Raji (cell line): ENCODE measurements around the gene LIM2.

ENCODE experiments used
- POLR2A ChIP-seq: IDR thresholded peaks from 2 replicates; pipeline ENCODE4 v1.6.1; 2011; ENCODE audit warnings: low read depth, low read length, control low read depth; ENCODE audit not compliant: insufficient read depth

LIM2 gene

DNA sequence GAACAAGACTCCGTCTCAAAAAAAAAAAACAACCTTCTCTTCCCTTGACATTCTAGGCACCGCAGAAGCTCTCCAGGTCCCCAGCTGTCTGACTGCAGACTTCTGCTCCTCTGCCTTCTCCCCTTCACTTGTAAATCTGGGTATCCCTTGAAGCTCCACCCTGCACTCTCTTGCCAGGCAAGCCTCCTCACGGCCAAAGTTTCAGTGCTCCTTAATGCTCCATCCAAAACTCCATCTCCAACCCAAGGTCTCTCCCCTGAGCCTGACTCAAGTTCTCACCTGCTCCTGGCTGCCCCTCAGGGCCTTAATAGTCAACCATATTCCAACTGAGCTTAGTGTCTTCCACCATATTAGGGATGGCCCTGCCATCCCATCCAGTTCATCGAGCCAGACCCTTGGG is 17.5 kb downstream of the LIM2 start:
- TF ChIP-seq POLR2A, result peak; percentile 43

- TF ChIP-seq POLR2A, result no peak; the same call in 1 of the 2 replicates
These were observed 19.1 kb downstream of the LIM2 start, which contains the start of gene CLDND2 for GRCh38 chr19:51368366-51369282. Gene CLDND2, minus strand, starts transcription at chr19:51369003. Its CDS starts 426 bp downstream, at chr19:51368577.

DNA sequence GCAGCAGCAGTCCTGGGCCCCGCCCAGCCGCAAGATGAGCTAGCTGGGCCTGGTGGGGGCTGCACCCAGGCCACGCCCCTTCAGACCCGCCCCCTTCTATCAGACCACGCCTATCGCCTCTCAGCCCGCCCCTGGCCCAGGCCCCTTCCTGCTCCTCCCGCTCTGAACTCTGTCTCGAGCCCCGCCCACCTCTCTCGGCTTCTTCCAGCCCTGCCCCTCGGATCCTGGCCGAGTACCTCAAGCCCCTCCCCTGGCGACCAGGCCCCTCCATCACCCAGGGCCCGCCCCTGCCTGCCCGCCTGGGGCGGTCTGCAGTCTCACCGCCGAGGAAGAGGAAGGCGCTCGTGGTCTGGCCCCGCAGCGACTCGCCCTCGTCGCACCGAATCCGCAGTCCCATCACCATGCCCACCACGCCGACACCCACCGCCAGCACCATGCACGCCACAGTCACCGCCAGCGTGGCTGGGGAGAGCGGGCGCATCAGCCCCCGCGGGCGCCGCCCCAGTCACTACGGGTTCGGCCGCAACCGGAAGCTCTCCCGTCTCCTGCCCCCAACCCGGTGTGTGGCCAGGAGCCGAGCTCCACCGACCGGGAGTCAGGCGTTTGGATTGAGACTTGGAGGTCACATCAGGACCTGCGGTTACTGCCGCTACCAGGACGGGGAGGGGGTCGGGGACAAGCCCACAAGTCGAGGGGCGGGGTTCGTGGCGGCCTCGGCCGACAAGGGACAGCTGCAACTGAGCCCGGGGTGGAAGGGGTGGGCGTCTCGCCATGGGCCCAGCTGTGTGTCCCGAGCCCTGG is 20.0 kb downstream of the LIM2 start:
- peak; percentile 94 for TF ChIP-seq POLR2A

- peak; percentile 86; the same call in 1 of the 2 replicates for TF ChIP-seq POLR2A
These were observed 20.6 kb downstream of the LIM2 start for GRCh38 chr19:51367255-51367564.

GRCh38 chr19:51366389-51367254 is 21.2 kb downstream of the LIM2 start:
- peak; percentile 99 for TF ChIP-seq POLR2A

- TF ChIP-seq POLR2A, result no peak
These were observed 21.8 kb downstream of the LIM2 start, which contains the start of gene ETFB for GRCh38 chr19:51365965-51366388. Gene ETFB, minus strand, starts transcription at chr19:51366388. Its CDS starts 62 bp downstream, at chr19:51366326.

GRCh38 chr19:51365211-51365964 is 22.4 kb downstream of the LIM2 start:
- TF ChIP-seq POLR2A, result no peak

DNA sequence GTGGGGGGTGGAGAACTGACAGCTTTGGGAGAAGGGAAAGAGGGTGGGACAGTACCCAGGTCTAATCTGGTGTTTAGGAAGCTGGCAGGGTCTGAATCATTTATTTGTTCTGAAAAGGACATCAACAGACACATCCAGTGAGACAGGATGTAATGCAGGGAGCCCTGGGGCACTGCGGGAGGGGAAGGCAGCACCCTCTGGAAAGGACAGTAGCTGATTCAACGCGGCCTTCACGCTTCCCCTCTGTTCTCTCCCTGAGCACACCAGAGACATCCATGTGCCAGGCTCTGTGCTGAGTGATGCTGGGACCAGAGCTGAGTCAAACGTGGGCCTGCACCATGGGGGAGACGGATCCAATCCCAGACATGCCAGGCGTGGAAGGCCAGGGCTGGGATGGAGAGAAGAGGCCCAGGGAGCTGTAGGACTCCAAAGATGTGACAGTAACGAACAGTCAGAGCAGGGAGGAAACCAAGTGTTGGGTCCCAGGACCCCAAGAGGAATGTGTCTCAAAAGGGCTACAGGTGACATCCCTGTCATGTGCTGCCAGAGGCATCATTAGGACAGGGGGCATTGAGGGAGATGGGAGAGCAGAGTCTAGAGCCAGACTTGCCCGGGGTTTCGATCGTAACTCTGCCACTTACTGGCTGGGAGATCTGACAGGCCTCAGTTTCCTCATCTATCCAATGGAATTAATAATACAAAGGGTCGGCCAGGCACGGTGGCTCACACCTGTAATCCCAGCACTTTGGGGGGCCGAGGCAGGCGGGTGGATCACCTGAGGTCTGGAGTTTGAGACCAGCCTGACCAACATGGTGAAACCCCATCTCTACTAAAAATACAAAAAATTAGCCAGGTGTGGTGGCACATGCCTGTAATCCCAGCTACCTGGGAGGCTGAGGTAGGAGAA is 23.3 kb downstream of the LIM2 start:
- no peak for TF ChIP-seq POLR2A

DNA sequence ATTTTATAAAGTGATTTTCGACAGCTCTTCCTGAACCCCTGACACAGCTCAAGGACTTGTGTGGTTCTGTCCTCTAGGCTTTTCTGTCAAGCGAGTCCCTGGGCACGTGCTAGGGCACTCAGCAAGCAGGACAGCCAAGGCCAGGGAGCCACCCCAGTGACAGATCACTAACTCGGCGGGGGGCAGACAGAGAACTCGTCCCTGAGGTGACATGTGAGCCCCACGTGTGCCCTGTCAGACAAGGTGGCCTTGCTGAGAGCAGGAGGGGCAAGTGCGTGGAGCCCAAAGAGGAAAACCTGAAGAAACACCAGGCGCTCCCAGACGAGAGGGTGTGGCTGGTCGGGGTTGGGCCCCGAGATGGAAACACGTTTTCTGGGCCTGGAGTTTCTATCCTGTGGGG is 26.5 kb downstream of the LIM2 start:
- TF ChIP-seq POLR2A, result no peak

DNA sequence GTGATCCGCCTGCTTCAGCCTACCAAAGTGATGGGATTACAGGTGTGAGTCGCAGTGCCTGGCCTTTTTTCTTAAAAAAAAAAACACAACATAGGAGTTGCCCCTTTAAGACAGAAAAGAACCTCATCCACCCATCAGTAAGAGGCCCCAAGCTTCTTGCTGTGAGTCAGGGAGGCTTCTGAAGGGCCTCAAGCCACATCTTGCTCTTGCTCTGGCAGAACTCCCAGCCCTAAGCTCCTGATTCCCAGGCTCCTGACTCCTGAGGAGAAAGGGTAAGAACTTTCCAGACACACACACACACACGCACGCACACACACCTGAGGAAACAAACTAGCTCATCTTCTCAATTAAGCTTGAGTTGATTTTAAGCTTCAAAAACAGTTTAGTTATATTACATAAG is 28.5 kb downstream of the LIM2 start:
- TF ChIP-seq POLR2A, result no peak

- TF ChIP-seq POLR2A, result no peak
These were observed 29.8 kb downstream of the LIM2 start for GRCh38 chr19:51357952-51358351.

- no peak for TF ChIP-seq POLR2A
These were observed 31.5 kb downstream of the LIM2 start for GRCh38 chr19:51356159-51356801.

- TF ChIP-seq POLR2A, result no peak
These were observed 33.0 kb downstream of the LIM2 start for GRCh38 chr19:51354742-51355148.
